GM12878 (cell line): Measurements from ENCODE around the gene HDAC5. TPM values are rescaled to one million over a fixed set of nuclear protein-coding genes. Genes with fewer than 3 reads are reported as not detected.

Experiments
- BCLAF1 ChIP-seq: fragments of 450-650 bp; IDR thresholded peaks from 2 replicates; pipeline ENCODE4 v1.6.1; 2017; ENCODE audit warnings: antibody characterized with exemption, mild to moderate bottlenecking, moderate library complexity
- BHLHE40 ChIP-seq, 2 experiments: fragments of 450-650 bp in 1 of 2; IDR thresholded peaks; 2 replicates each; pipeline ENCODE4 v1.6.1; 2011 to 2017; ENCODE audit warnings: low read depth in 2 of 2, borderline replicate concordance in 1 of 2, improper control_type of control experiment in 1 of 2, low read length in 1 of 2, mild to moderate bottlenecking in 1 of 2
- E2F4 ChIP-seq: IDR thresholded peaks from 2 replicates; pipeline ENCODE4 v1.6.1; 2012; ENCODE audit warnings: low read depth, low read length, improper control_type of control experiment
- ETV6 ChIP-seq, 2 experiments: fragments of 450-650 bp in 1 of 2; IDR thresholded peaks in 1 of 2; conservative IDR thresholded peaks in 1 of 2; 2 replicates each; pipeline ENCODE4 v1.6.1; 2014; ENCODE audit warnings: antibody characterized with exemption in 1 of 2, borderline replicate concordance in 1 of 2, low read depth in 1 of 2, mild to moderate bottlenecking in 1 of 2, moderate library complexity in 1 of 2
- HDGF ChIP-seq: fragments of 450-650 bp; IDR thresholded peaks from 2 replicates; pipeline ENCODE4 v1.6.1; 2016; ENCODE audit warnings: antibody characterized with exemption
- IKZF2 ChIP-seq, 2 experiments: fragments of 450-650 bp; IDR thresholded peaks; 2 replicates each; pipeline ENCODE4 v1.6.1; 2017; ENCODE audit warnings: mild to moderate bottlenecking in 2 of 2, moderate library complexity in 2 of 2
- LARP7 ChIP-seq: fragments of 450-650 bp; IDR thresholded peaks from 2 replicates; pipeline ENCODE4 v1.6.1; 2017; ENCODE audit warnings: mild to moderate bottlenecking
- MAX ChIP-seq: IDR thresholded peaks from 2 replicates; pipeline ENCODE4 v1.6.1; 2012; ENCODE audit warnings: low read depth, low read length, improper control_type of control experiment
- MYB ChIP-seq: fragments of 150-350 bp; IDR thresholded peaks from 2 replicates; pipeline ENCODE4 v1.6.1; 2014; ENCODE audit warnings: mild to moderate bottlenecking, low read depth, low read length, borderline replicate concordance
- NBN ChIP-seq: fragments of 450-650 bp; IDR thresholded peaks from 2 replicates; pipeline ENCODE4 v1.6.1; 2016
- NKRF ChIP-seq: fragments of 450-650 bp; conservative IDR thresholded peaks from 2 replicates; pipeline ENCODE4 v1.6.1; 2017; ENCODE audit warnings: mild to moderate bottlenecking, moderate library complexity
- NR2C2 ChIP-seq: IDR thresholded peaks from 2 replicates; pipeline ENCODE4 v1.6.1; 2011; ENCODE audit warnings: borderline replicate concordance, low read depth; ENCODE audit not compliant: control insufficient read depth, insufficient read length
- POLR2A ChIP-seq: IDR thresholded peaks from 2 replicates; pipeline ENCODE4 v1.6.1; 2011; ENCODE audit warnings: low read depth, mild to moderate bottlenecking, low read length
- POLR2AphosphoS2 ChIP-seq: IDR thresholded peaks from 2 replicates; pipeline ENCODE4 v1.6.1; 2011; ENCODE audit warnings: low read depth, mild to moderate bottlenecking, low read length, improper control_type of control experiment, moderate library complexity
- RAD21 ChIP-seq: IDR thresholded peaks from 2 replicates; pipeline ENCODE4 v1.6.1; 2011; ENCODE audit warnings: mild to moderate bottlenecking, low read depth, low read length, moderate library complexity; ENCODE audit not compliant: insufficient read depth
- RB1 ChIP-seq: fragments of 450-650 bp; formaldehyde crosslinking; IDR thresholded peaks from 2 replicates; pipeline ENCODE4 v1.6.1; 2017; ENCODE audit warnings: mild to moderate bottlenecking, borderline replicate concordance
- RELB ChIP-seq: fragments of 450-650 bp; IDR thresholded peaks from 2 replicates; pipeline ENCODE4 v1.6.1; 2017; ENCODE audit warnings: low read depth, mild to moderate bottlenecking, moderate library complexity
- RUNX3 ChIP-seq: IDR thresholded peaks from 2 replicates; pipeline ENCODE4 v1.6.1; 2012; ENCODE audit warnings: low read length, inconsistent platforms
- SMAD1 ChIP-seq: fragments of 450-650 bp; IDR thresholded peaks from 2 replicates; pipeline ENCODE4 v1.6.1; 2018; ENCODE audit warnings: mild to moderate bottlenecking, low read depth; ENCODE audit not compliant: partially characterized antibody
- ZNF24 ChIP-seq: fragments of 450-650 bp; IDR thresholded peaks from 2 replicates; pipeline ENCODE4 v1.6.1; 2017; ENCODE audit warnings: antibody characterized with exemption, mild to moderate bottlenecking
- ZNF384 ChIP-seq: IDR thresholded peaks from 2 replicates; pipeline ENCODE4 v1.6.1; 2012; ENCODE audit warnings: low read depth, mild to moderate bottlenecking, low read length, improper control_type of control experiment, borderline replicate concordance
- polyA plus RNA-seq, 11 experiments: library from polyadenylated mRNA; depleted of rRNA in 4 of 11; unstranded in 6 of 11; stranded (reverse) in 5 of 11; fragments of >200 nt; fragmentation: Nextera tagmentation in 4 of 11; fragmentation: Illumina TruSeq in 1 of 11; extraction: Ambion mirVana in 4 of 11; extraction: Trizol in 1 of 11; gene quantifications; 1 replicate in 1 of 11; 2 replicates in 10 of 11; pipeline versions ENCODE4 v1.2.1 to v1.2.3, GENCODE V29; 2011 to 2016; ENCODE audit warnings: inconsistent platforms in 2 of 11, missing spikeins in 2 of 11, low read depth in 1 of 11
- total RNA-seq, 4 experiments: library from RNA; depleted of rRNA in 3 of 4; stranded (reverse); fragments of >200 nt in 3 of 4; fragmentation: Illumina TruSeq in 1 of 4; extraction: Trizol in 1 of 4; gene quantifications; 2 replicates each; pipeline versions ENCODE4 v1.2.1 to v1.2.3, GENCODE V29; 2013 to 2021

Gene HDAC5
- total and polyA plus RNA-seq, 10 of the 15 experiments (the other 5 are each of a cell fraction or from before 2014, with no cell fraction given), result 1.1 to 58.0 (median 27.3) TPM

GRCh38 chr17:44110823-44111633 is 12.4 kb downstream of the HDAC5 start (continued):
- peak; percentile 26; the same call in 1 of the 2 replicates for TF ChIP-seq MAX
- TF ChIP-seq IKZF2 (IDR thresholded peaks at IDR 0.05), result peak; percentile 80 to 81; a peak in 3 of 4 replicates
- peak; percentile 64 for TF ChIP-seq MYB
- no peak for TF ChIP-seq ETV6 (conservative IDR thresholded peaks at IDR 0.05 in 1 of 2, IDR thresholded peaks at IDR 0.05 in 1 of 2; ENCODE audit: borderline replicate concordance in 1 of 2, low read depth in 1 of 2)
- 0 out of 2 replicates have a peak, but pooled peaks have one; percentile 10 for TF ChIP-seq ZNF24
- peak; percentile 61; the same call in 1 of the 2 replicates for TF ChIP-seq NKRF
- peak; percentile 73 to 79; a peak in 2 of 4 replicates for TF ChIP-seq BHLHE40 (IDR thresholded peaks at IDR 0.05; ENCODE audit: borderline replicate concordance in 1 of 2, low read depth in 2 of 2, low read length in 1 of 2)
- no peak for TF ChIP-seq E2F4
- peak; percentile 51; the same call in 1 of the 2 replicates for TF ChIP-seq RELB
- TF ChIP-seq POLR2A, result peak; percentile 67
- 0 out of 2 replicates have a peak, but pooled peaks have one; percentile 43 for TF ChIP-seq NBN
- no peak for TF ChIP-seq NR2C2
- TF ChIP-seq RB1, result no peak
- TF ChIP-seq RUNX3, result 0 out of 2 replicates have a peak, but pooled peaks have one; percentile 23
- peak; percentile 28; the same call in 1 of the 2 replicates for TF ChIP-seq POLR2AphosphoS2
- TF ChIP-seq ZNF384, result no peak
- TF ChIP-seq RAD21, result no peak
- no peak for TF ChIP-seq BCLAF1
- TF ChIP-seq LARP7, result peak; percentile 62
- peak; percentile 21; the same call in 1 of the 2 replicates for TF ChIP-seq HDGF
- TF ChIP-seq SMAD1, result peak; percentile 72
